GM12878 (cell line): ENCODE results near the gene FOXP4. TPM values are rescaled to one million over a fixed set of nuclear protein-coding genes. Genes with fewer than 3 reads are reported as not detected.

Experiments
- ATAC-seq: fragments of 200-7000 bp; cut with Tn5 transposase; 3 replicates; pipeline ENCODE4 v1.9.1; 2020; ENCODE audit warnings: mild to moderate bottlenecking, moderate library complexity
- BruUV-seq: library from RNA; stranded (reverse); fragments of 400-500 nt; replicated peaks from 2 replicates; lab custom pipeline; 2021; lab: Mats Ljungman, UMichigan
- CTCF ChIA-PET: fragments of 300-600 bp; sonication (Branson Sonifier 250); formaldehyde crosslinking; extraction: SDS; loops from one replicate; lab custom pipeline; 2021; ENCODE audit warnings: inconsistent platforms; lab: Yijun Ruan, JAX
- POLR2A ChIA-PET: fragments of 350-600 bp; formaldehyde crosslinking; extraction: SDS; loops from one replicate; lab custom pipeline; 2021; ENCODE audit warnings: inconsistent platforms; lab: Charles Lee
- RAD21 ChIA-PET: fragments of 300-600 bp; sonication (Branson Sonifier 250); formaldehyde crosslinking; loops from one replicate; lab custom pipeline; 2023; ENCODE audit warnings: antibody characterized with exemption; ENCODE audit not compliant: unreplicated experiment; lab: Charles Lee
- SMC1A ChIA-PET: fragments of 300-600 bp; sonication (Branson Sonifier 250); formaldehyde crosslinking; loops from one replicate; lab custom pipeline; 2023; ENCODE audit not compliant: unreplicated experiment, uncharacterized antibody; lab: Charles Lee
- DNase-seq: peaks from one replicate; pipeline ENCODE4 v3.0.0-alpha.2; 2011; ENCODE audit warnings: low read depth, low spot score
- FAIRE-seq: peaks from 3 replicates; lab custom pipeline; 2011; peaks lifted over from hg19 to GRCh38; lab: Jason Lieb, UNC
- H2AFZ ChIP-seq: 2 replicates; pipeline ENCODE4 v1.6.0; 2011; ENCODE audit warnings: low read depth, low read length, control low read depth; ENCODE audit not compliant: control insufficient read depth
- H3K27ac ChIP-seq: 2 replicates; pipeline ENCODE4 v1.5.1; 2011; ENCODE audit warnings: control low read depth; ENCODE audit not compliant: control insufficient read depth, insufficient read depth
- H3K27me3 ChIP-seq, 2 experiments: replicated peaks in 1 of 2; 2 replicates each; pipeline versions ENCODE4 v1.6.0 to v1.6.1; 2011; ENCODE audit warnings: low read length in 1 of 2; ENCODE audit not compliant: control insufficient read depth in 2 of 2, insufficient read depth in 2 of 2
- H3K36me3 ChIP-seq, 2 experiments: 2 replicates each; pipeline ENCODE4 v1.5.1; 2011; ENCODE audit warnings: low read length in 1 of 2; ENCODE audit not compliant: control insufficient read depth in 2 of 2, insufficient read depth in 2 of 2
- H3K4me1 ChIP-seq: 2 replicates; pipeline ENCODE4 v1.6.1; 2011; ENCODE audit warnings: mild to moderate bottlenecking, low read length, moderate library complexity, mixed read lengths; ENCODE audit not compliant: control insufficient read depth, insufficient read depth
- H3K4me2 ChIP-seq: 2 replicates; pipeline ENCODE4 v1.6.0; 2011; ENCODE audit warnings: control low read depth; ENCODE audit not compliant: control insufficient read depth, insufficient read depth
- H3K4me3 ChIP-seq: fragments of 200-600 bp; sonication (generic); 2 replicates; pipeline ENCODE4 v1.5.1; 2016
- H3K79me2 ChIP-seq: 2 replicates; pipeline ENCODE4 v1.6.0; 2011; ENCODE audit warnings: low read length; ENCODE audit not compliant: control insufficient read depth, insufficient read depth
- H3K9ac ChIP-seq: 2 replicates; pipeline ENCODE4 v1.8.0; 2011; ENCODE audit warnings: low read length, control low read depth, mixed read lengths; ENCODE audit not compliant: control insufficient read depth, insufficient read depth
- H3K9me3 ChIP-seq: replicated peaks from 3 replicates; pipeline ENCODE4 v1.5.1; 2011; ENCODE audit warnings: mild to moderate bottlenecking, low read length; ENCODE audit not compliant: control insufficient read depth, insufficient read depth
- H4K20me1 ChIP-seq: 2 replicates; pipeline ENCODE4 v1.6.0; 2011; ENCODE audit not compliant: control insufficient read depth, insufficient read depth
- DPF2 ChIP-seq: fragments of 450-650 bp; IDR thresholded peaks from 2 replicates; pipeline ENCODE4 v1.6.1; 2017; ENCODE audit warnings: mild to moderate bottlenecking
- MEF2B ChIP-seq: fragments of 450-650 bp; IDR thresholded peaks from 2 replicates; pipeline ENCODE4 v1.6.1; 2018; ENCODE audit warnings: mild to moderate bottlenecking, moderate library complexity; ENCODE audit not compliant: partially characterized antibody, poor library complexity, severe bottlenecking
- SIX5 ChIP-seq: IDR thresholded peaks from 2 replicates; pipeline ENCODE4 v1.6.1; 2011; ENCODE audit warnings: mild to moderate bottlenecking, low read depth, low read length, moderate library complexity; ENCODE audit not compliant: severe bottlenecking
- WGBS: methylation state at CpG from one replicate; pipeline ENCODE4 v1.1.6; 2016; ENCODE audit warnings: low lambda C conversion rate; ENCODE audit not compliant: insufficient replicate concordance, insufficient coverage; ENCODE audit errors: missing lambda C conversion rate; 5-methylcytosine and 5-hydroxymethylcytosine counted together
- in situ Hi-C: fragments of 300-500 bp; cut with MboI; formaldehyde crosslinking; loops from 9 replicates; pipeline ENCODE4 v1.14.3; 2018; ENCODE audit warnings: mixed read lengths
- intact Hi-C: fragments of 100-400 bp; cut with micrococcal nuclease; formaldehyde crosslinking; loops from one replicate; pipeline ENCODE4 v1.14.2; 2022; ENCODE audit not compliant: unreplicated experiment
- polyA plus RNA-seq, 11 experiments: library from polyadenylated mRNA; depleted of rRNA in 4 of 11; unstranded in 6 of 11; stranded (reverse) in 5 of 11; fragments of >200 nt; fragmentation: Nextera tagmentation in 4 of 11; fragmentation: Illumina TruSeq in 1 of 11; extraction: Ambion mirVana in 4 of 11; extraction: Trizol in 1 of 11; gene quantifications; 1 replicate in 1 of 11; 2 replicates in 10 of 11; pipeline versions ENCODE4 v1.2.1 to v1.2.3, GENCODE V29; 2011 to 2016; ENCODE audit warnings: inconsistent platforms in 2 of 11, missing spikeins in 2 of 11, low read depth in 1 of 11
- total RNA-seq, 4 experiments: library from RNA; depleted of rRNA in 3 of 4; stranded (reverse); fragments of >200 nt in 3 of 4; fragmentation: Illumina TruSeq in 1 of 4; extraction: Trizol in 1 of 4; gene quantifications; 2 replicates each; pipeline versions ENCODE4 v1.2.1 to v1.2.3, GENCODE V29; 2013 to 2021
- TF ChIP-seq, protein P1 (sequence below): fragments of 450-650 bp; formaldehyde crosslinking; IDR thresholded peaks from 2 replicates; pipeline ENCODE4 v1.5.0; 2022; ENCODE audit warnings: mild to moderate bottlenecking, missing genetic modification characterization

FOXP4 gene
- total and polyA plus RNA-seq, 10 of the 15 experiments (the other 5 are each of a cell fraction or from before 2014, with no cell fraction given), result 0.31 to 46.1 (median 2.3) TPM

DNA sequence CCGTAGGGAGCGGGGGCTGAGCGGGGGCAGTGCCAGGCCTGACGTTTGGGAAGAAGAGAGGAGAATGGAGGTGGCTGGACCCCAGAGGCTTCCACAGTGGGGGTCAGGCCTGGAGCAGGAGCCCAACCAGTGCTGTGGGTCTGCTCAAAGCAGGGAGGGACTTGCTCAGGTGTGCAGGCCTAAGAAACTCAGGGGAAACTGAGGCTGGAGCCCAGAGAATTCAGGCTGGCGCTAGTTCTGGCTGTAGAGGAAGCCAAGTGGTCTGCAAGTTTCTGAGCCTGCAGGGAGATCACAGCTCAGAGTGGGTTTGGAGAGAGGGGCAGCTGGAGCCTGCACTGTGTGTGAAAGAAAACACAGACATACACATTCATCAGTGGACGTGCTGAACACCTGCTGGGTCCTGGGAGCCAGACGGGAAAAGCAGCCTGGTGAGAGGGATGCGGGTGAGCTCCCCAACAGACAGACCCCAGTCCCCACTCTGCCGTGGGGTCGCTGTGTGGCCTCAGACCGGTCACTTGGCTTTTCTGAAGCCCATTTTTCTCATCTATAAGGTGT is 17.7 kb upstream of the FOXP4 start:
- RAD21 ChIA-PET, result interaction anchor here (0.7 to 2.7 kb wide), 3 partner anchors 11 to 103 kb away, joined by 3 to 10 read pairs (median 3); no protein-coding TSS in a partner anchor
- intact Hi-C loops, result no loop called here
- Histone ChIP-seq H3K79me2 (no peaks in the 10 kb centered on the region), H2AFZ (no peak overlapping the region), H4K20me1 (no peaks in the 10 kb centered on the region), H3K4me2 (no peak overlapping the region), H3K36me3 (no peaks in the 10 kb centered on the region), H3K27ac (no peak overlapping the region), H3K27me3 (0 out of 4 replicates have a peak, but pooled peaks cover 0 to 2% of the 10 kb centered on the region in 2 experiments), H3K9me3 (no peaks in the 10 kb centered on the region), H3K4me1 (peaks cover 27% of the 10 kb centered on the region), H3K9ac (no peak overlapping the region), H3K4me3 (no peak overlapping the region)
- FAIRE-seq (no peak), DNase-seq (no peak), ATAC-seq (no peak)
- CTCF ChIA-PET, result interaction anchor here (1.0 to 1.1 kb wide), 2 partner anchors 61 to 194 kb away, joined by 3 read pairs; no protein-coding TSS in a partner anchor
- TF ChIP-seq MEF2B (peak; percentile 8), DPF2 (0 out of 2 replicates have a peak, but pooled peaks have one; percentile 27), SIX5 (no peak)
- TF ChIP-seq, protein P1, sequence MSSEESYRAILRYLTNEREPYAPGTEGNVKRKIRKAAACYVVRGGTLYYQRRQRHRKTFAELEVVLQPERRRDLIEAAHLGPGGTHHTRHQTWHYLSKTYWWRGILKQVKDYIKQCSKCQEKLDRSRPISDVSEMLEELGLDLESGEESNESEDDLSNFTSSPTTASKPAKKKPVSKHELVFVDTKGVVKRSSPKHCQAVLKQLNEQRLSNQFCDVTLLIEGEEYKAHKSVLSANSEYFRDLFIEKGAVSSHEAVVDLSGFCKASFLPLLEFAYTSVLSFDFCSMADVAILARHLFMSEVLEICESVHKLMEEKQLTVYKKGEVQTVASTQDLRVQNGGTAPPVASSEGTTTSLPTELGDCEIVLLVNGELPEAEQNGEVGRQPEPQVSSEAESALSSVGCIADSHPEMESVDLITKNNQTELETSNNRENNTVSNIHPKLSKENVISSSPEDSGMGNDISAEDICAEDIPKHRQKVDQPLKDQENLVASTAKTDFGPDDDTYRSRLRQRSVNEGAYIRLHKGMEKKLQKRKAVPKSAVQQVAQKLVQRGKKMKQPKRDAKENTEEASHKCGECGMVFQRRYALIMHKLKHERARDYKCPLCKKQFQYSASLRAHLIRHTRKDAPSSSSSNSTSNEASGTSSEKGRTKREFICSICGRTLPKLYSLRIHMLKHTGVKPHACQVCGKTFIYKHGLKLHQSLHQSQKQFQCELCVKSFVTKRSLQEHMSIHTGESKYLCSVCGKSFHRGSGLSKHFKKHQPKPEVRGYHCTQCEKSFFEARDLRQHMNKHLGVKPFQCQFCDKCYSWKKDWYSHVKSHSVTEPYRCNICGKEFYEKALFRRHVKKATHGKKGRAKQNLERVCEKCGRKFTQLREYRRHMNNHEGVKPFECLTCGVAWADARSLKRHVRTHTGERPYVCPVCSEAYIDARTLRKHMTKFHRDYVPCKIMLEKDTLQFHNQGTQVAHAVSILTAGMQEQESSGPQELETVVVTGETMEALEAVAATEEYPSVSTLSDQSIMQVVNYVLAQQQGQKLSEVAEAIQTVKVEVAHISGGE (CRISPR knock-in tag), result no peak
- POLR2A ChIA-PET, result interaction anchor here (2.0 kb wide), 1 partner anchor 12 kb away, joined by 13 read pairs; no protein-coding TSS in a partner anchor
- in situ Hi-C loops, result no loop called here
- WGBS, result 51% methylated on average over 8 of the region's 11 CpGs
- no TSS peak for BruUV-seq
- SMC1A ChIA-PET, result interaction anchor here (1.5 to 3.1 kb wide), 5 partner anchors 8 to 57 kb away, joined by 4 to 11 read pairs (median 8); no protein-coding TSS in a partner anchor
